Measurements from ENCODE around the gene LIF.

The LIF gene

GRCh38 chr22:30285846-30286200 lies 39.3 kb upstream of the LIF start:
- Histone ChIP-seq H3K27me3 (ENCODE audit: insufficient read depth, poor library complexity, severe bottlenecking) (no peaks in the 10 kb centered on the region), H3K27ac (replicated peaks) (no peak overlapping the region), H3K4me3 (replicated peaks; ENCODE audit: insufficient read depth, low read length) (no peak overlapping the region)
- DNase-seq (ENCODE audit: low read depth in 1 of 2, low spot score in 1 of 2): no peak
- TF ChIP-seq CTCF (IDR thresholded peaks at IDR 0.05; ENCODE audit: insufficient read depth, low read length): no peak
- TF ChIP-seq GABPA (IDR thresholded peaks at IDR 0.05; ENCODE audit: low read depth): no peak
- no peak for TF ChIP-seq SPI1 (IDR thresholded peaks at IDR 0.05; ENCODE audit: borderline replicate concordance, low read depth)
- no peak for TF ChIP-seq REST (IDR thresholded peaks at IDR 0.05; ENCODE audit: insufficient replicate concordance, low read depth)
- TF ChIP-seq POLR2AphosphoS5 (IDR thresholded peaks at IDR 0.05; ENCODE audit: low read depth): no peak

GRCh38 chr22:30285176-30285845 lies 38.8 kb upstream of the LIF start:
- no peak for DNase-seq (ENCODE audit: low read depth in 1 of 2, low spot score in 1 of 2)
- TF ChIP-seq POLR2AphosphoS5 (IDR thresholded peaks at IDR 0.05; ENCODE audit: low read depth) (no peak), SPI1 (IDR thresholded peaks at IDR 0.05; ENCODE audit: borderline replicate concordance, low read depth) (no peak), GABPA (IDR thresholded peaks at IDR 0.05; ENCODE audit: low read depth) (no peak), REST (IDR thresholded peaks at IDR 0.05; ENCODE audit: insufficient replicate concordance, low read depth) (no peak), CTCF (IDR thresholded peaks at IDR 0.05; ENCODE audit: insufficient read depth, low read length) (no peak)
- H3K27me3 ChIP-seq (ENCODE audit: insufficient read depth, poor library complexity, severe bottlenecking): no peaks in the 10 kb centered on the region
- H3K4me3 ChIP-seq (replicated peaks; ENCODE audit: insufficient read depth, low read length): no peak overlapping the region
- H3K27ac ChIP-seq (replicated peaks): no peak overlapping the region

GRCh38 chr22:30284666-30285065 lies 38.1 kb upstream of the LIF start:
- TF ChIP-seq GABPA (IDR thresholded peaks at IDR 0.05; ENCODE audit: low read depth): no peak
- TF ChIP-seq REST (IDR thresholded peaks at IDR 0.05; ENCODE audit: insufficient replicate concordance, low read depth): no peak
- no peak for TF ChIP-seq CTCF (IDR thresholded peaks at IDR 0.05; ENCODE audit: insufficient read depth, low read length)
- no peak for TF ChIP-seq SPI1 (IDR thresholded peaks at IDR 0.05; ENCODE audit: borderline replicate concordance, low read depth)
- TF ChIP-seq POLR2AphosphoS5 (IDR thresholded peaks at IDR 0.05; ENCODE audit: low read depth): no peak
- no peak for DNase-seq (ENCODE audit: low read depth in 1 of 2, low spot score in 1 of 2)
- Histone ChIP-seq H3K4me3 (replicated peaks; ENCODE audit: insufficient read depth, low read length) (no peak overlapping the region), H3K27ac (replicated peaks) (no peak overlapping the region), H3K27me3 (ENCODE audit: insufficient read depth, poor library complexity, severe bottlenecking) (no peaks in the 10 kb centered on the region)
